ENCODE data around the gene TENT4A.

Gene TENT4A

DNA sequence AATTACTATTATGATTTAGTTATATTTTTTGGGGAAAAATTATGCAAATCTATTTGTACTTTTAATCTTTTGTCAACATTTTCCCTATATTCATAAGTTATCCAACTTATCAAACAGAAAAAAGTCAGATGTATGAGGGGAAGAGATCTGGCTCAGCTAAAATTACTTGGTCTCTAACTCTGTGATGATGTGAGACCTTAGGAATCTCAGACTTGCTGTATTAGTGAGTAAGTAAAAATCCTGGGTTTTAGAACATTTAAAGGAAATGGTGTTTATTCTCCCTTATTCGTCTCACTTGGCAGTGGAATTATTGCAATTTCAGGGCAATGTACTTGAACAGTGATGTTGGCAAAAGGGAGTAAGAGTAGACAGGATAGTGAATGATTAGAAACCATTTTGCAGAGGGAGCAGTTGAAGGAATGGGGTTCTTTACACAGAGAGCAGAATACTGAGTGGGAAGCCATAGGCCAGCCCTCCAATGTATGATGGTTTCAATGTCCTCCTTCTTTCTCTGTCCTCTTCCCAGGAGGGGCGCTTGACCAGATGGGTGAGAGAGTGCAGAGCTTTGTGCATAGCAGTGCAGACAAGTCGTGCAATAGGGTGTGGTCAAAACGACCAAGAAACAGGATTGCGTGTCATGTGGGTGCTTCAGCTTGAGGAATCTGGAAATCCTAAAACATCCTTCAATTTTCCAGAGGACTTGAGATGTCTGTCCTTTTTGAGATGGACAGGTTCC lies 91.7 kb downstream of the TENT4A start:
- no peak for DNase-seq (ENCODE audit: low read depth)

DNA sequence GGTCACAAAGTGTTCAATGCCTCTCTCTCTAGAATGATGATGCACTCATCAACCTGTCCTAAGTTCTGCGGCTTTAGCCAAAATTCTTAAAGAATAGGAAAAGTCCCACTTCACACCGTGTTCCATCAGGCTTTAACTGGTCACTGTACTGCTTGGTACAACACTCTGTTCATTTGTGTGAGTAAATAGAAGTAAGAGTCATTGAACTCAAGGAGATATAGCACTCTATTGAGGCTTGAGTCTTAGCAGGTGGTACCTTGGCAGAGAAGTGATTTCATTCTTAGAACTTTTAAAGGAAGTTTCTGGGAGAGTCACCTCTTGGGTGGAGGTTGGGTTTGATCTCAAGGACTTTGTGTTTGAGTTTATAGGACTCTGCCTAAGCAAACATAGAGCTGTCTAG lies 92.6 kb downstream of the TENT4A start:
- no peak for DNase-seq (ENCODE audit: low read depth)
